ENCODE results near the gene TMEM126A. TPM values are rescaled to one million over a fixed set of nuclear protein-coding genes. Genes with fewer than 3 reads are reported as not detected.

Gene TMEM126A
- total RNA-seq, 4 donors from 2014 or later: 4.0 to 17.5 (median 11.3) TPM; not detected in 1

GRCh38 chr11:85704967-85705366 lies 57.2 kb downstream of the TMEM126A start:
- TF ChIP-seq POLR2AphosphoS5 (IDR thresholded peaks at IDR 0.05) (no peak), POLR2A (IDR thresholded peaks at IDR 0.05) (no peak), EP300 (IDR thresholded peaks at IDR 0.05; ENCODE audit: low read depth) (no peak)
- TF ChIP-seq, protein P1, sequence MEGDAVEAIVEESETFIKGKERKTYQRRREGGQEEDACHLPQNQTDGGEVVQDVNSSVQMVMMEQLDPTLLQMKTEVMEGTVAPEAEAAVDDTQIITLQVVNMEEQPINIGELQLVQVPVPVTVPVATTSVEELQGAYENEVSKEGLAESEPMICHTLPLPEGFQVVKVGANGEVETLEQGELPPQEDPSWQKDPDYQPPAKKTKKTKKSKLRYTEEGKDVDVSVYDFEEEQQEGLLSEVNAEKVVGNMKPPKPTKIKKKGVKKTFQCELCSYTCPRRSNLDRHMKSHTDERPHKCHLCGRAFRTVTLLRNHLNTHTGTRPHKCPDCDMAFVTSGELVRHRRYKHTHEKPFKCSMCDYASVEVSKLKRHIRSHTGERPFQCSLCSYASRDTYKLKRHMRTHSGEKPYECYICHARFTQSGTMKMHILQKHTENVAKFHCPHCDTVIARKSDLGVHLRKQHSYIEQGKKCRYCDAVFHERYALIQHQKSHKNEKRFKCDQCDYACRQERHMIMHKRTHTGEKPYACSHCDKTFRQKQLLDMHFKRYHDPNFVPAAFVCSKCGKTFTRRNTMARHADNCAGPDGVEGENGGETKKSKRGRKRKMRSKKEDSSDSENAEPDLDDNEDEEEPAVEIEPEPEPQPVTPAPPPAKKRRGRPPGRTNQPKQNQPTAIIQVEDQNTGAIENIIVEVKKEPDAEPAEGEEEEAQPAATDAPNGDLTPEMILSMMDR (IDR thresholded peaks at IDR 0.05): no peak
- no peak for DNase-seq
- 96 to 99% methylated on average over 3 of the region's 3 CpGs for WGBS, 2 donors (ENCODE audit: low coverage in 1 of 2)

DNA sequence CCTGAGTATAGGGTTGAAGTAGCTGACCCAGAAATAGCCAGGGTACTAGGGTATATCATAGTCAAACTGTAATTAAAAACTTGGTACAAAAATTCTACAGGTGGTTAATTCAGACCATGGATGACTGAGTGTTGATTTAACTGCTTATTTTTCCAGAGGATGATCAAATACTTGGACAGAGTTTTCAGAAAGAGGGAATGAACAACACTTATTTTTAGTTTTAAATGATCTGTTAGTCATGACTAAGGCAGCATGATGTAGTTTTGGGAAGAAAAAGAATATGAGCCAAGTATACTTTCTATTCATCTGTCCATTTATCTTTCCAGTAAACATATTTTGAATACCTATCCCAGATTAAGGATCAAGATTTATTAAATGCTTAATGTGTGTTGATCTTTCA lies 58.0 kb downstream of the TMEM126A start:
- no peak for DNase-seq
- Histone ChIP-seq H3K27ac (no peak overlapping the region), H3K4me1 (peaks cover 0 to 2% (median 0%) of the 10 kb centered on the region in 4 donors), H3K27me3 (no peaks in the 10 kb centered on the region), H3K9me3 (no peaks in the 10 kb centered on the region), H3K4me3 (no peak overlapping the region), H3K36me3 (no peaks in the 10 kb centered on the region)
- intact Hi-C loops (cut with DNase I; ENCODE audit: low total_unique reads): no loop called here
- no peak for TF ChIP-seq EP300 (IDR thresholded peaks at IDR 0.05; ENCODE audit: low read depth)
- no peak for TF ChIP-seq POLR2A (IDR thresholded peaks at IDR 0.05)
- TF ChIP-seq POLR2AphosphoS5 (IDR thresholded peaks at IDR 0.05): no peak
- TF ChIP-seq, protein P1 (IDR thresholded peaks at IDR 0.05): no peak
- in situ Hi-C loops (cut with MboI; ENCODE audit: low pct_ligation_motif_present in 1 of 4, low pct_unique_long_range_greater_than_20kb in 1 of 4, low sequenced_read_pairs in 3 of 4): no loop called here

More at GRCh38 chr11:85704967-85705366, 57.2 kb downstream of the TMEM126A start:
- H3K4me3 ChIP-seq: no peak overlapping the region
- in situ Hi-C loops (cut with MboI; ENCODE audit: low pct_ligation_motif_present in 1 of 4, low pct_unique_long_range_greater_than_20kb in 1 of 4, low sequenced_read_pairs in 3 of 4) (no loop called here), intact Hi-C loops (cut with DNase I; ENCODE audit: low total_unique reads) (no loop called here)
- H3K36me3 ChIP-seq: no peaks in the 10 kb centered on the region
- no peak overlapping the region for H3K27ac ChIP-seq
- no peaks in the 10 kb centered on the region for H3K9me3 ChIP-seq
- H3K27me3 ChIP-seq: no peaks in the 10 kb centered on the region
- peaks cover 0 to 3% (median 0%) of the 10 kb centered on the region in 4 donors for H3K4me1 ChIP-seq

Other genes starting within 250 kb of the TMEM126A start
- 10 to 100 TPM in 1 of 4 donors, 1 to 10 TPM in 3; 1.9 to 28.3 (median 3.7) TPM for gene DLG2, start 20.6 kb upstream of the TMEM126A start, total RNA-seq
- 10 to 100 TPM; 29.9 to 48.3 (median 42.6) TPM for gene TMEM126B, start 19.4 kb upstream of the TMEM126A start, total RNA-seq
- 100 to 1,000 TPM in 1 of 4 donors, 10 to 100 TPM in 3; 55.3 to 147 (median 85.5) TPM for gene CREBZF, start 17.2 kb downstream of the TMEM126A start, total RNA-seq
- 1 to 10 TPM in 3 of 4 donors, under 1 TPM in 1; 1.00 to 9.6 (median 7.2) TPM for gene CCDC89, start 38.2 kb downstream of the TMEM126A start, total RNA-seq
- gene SYTL2, start 163.2 kb downstream of the TMEM126A start, total RNA-seq: 1,000 to 10,000 TPM in 1 of 4 donors, 100 to 1,000 TPM in 3; 140 to 1,280 (median 344) TPM
- gene CCDC83, start 207.4 kb downstream of the TMEM126A start, total RNA-seq: not detected